ENCODE measurements around the gene NAT16.
"Not testable (repeated sequence)": the region's sequence is repeated elsewhere in the genome, so short reads cannot be mapped to it uniquely, and the experiment has no call there.

The NAT16 gene

GRCh38 chr7:101125989-101126650 is 54.0 kb downstream of the NAT16 start:
- DNase-seq: peak in 1 of 2 donors; percentile 28

GRCh38 chr7:101124376-101125056 is 55.6 kb downstream of the NAT16 start:
- peak; percentile 47 to 64 for DNase-seq

GRCh38 chr7:101123703-101124068 is 56.4 kb downstream of the NAT16 start:
- no peak for DNase-seq

GRCh38 chr7:101122933-101123702 is 57.0 kb downstream of the NAT16 start:
- no peak for DNase-seq

- DNase-seq: no peak
These were observed 57.8 kb downstream of the NAT16 start for GRCh38 chr7:101121991-101122932.

GRCh38 chr7:101121631-101121990 is 58.5 kb downstream of the NAT16 start:
- DNase-seq: not testable (repeated sequence)

Measured in inflammatory macrophage (primary cell).